Measurements from ENCODE around the gene KAT6B.

GRCh38 chr10:74909670-74910069 is 83.3 kb downstream of the KAT6B start:
- TF ChIP-seq CREB1 (IDR thresholded peaks at IDR 0.05; ENCODE audit: low read depth) (no peak), MAX (IDR thresholded peaks at IDR 0.05; ENCODE audit: low read depth, low read length) (no peak), SMAD1 (IDR thresholded peaks at IDR 0.05; ENCODE audit: low read depth, partially characterized antibody) (no peak), GABPA (IDR thresholded peaks at IDR 0.05; ENCODE audit: low read depth) (no peak)
